Ramos (cell line): ENCODE results near the gene SULT6B1.

ENCODE experiments used
- in situ Hi-C: fragments of 300-500 bp; cut with MboI; formaldehyde crosslinking; loops from one replicate; pipeline ENCODE4 v1.14.3; 2022; ENCODE audit warnings: low sequenced_read_pairs; ENCODE audit not compliant: unreplicated experiment

Gene SULT6B1

DNA sequence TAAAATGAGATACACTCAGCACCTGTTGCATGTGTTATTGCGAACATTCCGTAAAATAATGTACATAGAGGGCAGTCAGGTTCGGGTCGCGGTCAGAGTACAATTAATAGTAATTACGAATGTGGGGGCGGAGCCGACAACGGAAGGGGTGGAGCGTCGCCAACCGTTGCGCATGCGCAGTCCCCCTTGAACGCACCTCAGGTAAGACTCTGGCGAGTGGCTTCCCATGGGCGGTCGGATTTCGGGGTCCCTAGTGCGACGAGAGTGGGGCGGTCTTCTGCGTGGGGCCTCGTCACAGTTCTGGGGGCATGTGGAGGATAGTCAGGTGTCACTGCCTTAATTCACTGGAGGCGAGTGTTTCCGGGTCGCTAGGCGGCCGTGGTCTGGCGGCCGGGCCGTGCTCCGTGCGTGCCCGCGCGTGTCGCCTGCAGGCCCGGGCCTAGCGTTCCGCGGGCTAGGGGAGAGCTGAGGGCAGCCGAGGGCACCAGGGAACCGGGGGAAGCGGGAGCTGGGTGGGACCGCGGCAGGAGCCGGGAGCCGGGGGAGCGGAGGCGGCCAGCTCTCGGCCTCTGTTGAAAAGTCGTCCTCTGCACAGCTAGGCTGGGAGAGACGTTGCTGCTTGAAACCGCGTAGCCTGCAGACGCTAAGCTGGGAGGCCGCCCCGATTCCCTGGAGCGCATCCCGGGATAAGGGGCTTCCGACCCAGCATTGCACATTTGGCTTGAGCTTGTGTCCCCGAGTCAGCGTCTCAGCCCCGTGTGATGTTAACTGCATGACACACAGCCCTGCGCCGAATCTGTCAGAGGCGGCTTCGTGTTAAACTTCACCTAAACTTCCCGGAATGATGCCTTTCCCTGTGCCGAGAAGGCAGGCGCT is 8.1 kb upstream of the SULT6B1 start, which contains the start of gene CEBPZOS:
Gene CEBPZOS, plus strand, starts transcription at position 177 of the 876 bp plus-strand sequence. CDS start 3,209 bp downstream, outside the sequence.
- in situ Hi-C loops: loop anchor here (25.0 kb wide), 1 partner anchor 691 kb away; no protein-coding TSS in a partner anchor

DNA sequence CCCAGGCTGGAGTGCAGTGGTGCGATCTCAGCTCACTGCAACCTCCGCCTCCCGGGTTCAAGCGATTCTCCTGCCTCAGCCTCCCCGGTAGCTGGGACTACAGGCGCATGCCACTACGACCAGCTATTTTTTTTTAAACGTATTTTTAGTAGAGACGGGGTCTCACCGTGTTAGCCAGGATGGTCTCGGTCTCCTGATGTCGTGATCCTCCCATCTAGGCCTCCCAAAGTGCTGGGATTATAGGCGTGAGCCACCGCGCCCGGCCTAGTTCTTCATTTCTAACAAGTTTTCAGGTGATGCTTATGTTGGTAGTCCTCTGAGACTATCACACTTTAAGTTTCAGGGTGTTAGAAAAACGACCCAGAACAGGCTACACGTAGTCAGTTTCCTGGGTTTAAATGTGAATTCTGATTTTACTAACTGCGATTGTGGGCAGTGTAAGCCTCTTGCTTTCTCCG is 7.4 kb upstream of the SULT6B1 start:
- in situ Hi-C loops: loop anchor here (25.0 kb wide), 1 partner anchor 691 kb away; no protein-coding TSS in a partner anchor

DNA sequence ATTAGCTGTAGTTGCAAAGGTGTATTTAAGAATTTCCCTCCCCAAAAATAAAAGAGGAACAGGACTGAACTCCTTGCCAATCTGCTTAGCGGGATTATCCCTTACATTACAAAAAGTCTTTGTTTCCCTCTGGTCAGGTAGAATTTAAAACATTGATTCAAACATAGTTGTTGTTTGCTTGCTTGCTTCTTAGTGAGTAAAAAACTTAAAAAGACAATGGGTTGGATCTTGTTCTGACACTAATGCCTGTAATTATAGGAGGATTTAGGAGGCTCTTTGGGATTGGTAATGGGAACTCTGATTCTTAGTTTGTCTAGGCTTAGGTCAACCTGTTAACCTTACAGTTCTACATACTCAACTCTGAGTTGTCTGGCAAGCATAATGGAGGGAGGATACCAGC is 4.1 kb upstream of the SULT6B1 start:
- in situ Hi-C loops: loop anchor here (25.0 kb wide), 1 partner anchor 695 kb away; no protein-coding TSS in a partner anchor

DNA sequence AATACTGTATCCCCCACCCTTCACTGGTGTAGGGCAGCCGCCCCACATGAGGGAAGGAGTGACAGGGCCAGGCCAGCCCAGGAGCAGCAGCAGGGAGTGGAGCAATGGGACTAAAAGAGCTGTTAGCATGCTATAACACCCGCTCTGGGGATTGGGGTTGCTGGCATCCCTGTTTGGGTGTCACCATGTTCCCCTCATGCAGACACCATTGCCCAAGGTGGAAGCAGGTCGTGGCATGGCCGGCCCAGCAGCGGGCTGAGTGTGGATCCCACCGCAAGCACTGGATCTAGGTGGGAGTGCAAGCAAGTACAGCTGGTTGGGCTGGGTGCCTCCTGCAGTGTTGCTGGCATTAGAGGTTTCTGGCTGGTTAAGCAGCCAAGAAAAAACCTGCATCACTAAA is 3.3 kb upstream of the SULT6B1 start:
- in situ Hi-C loops: loop anchor here (25.0 kb wide), 1 partner anchor 696 kb away; no protein-coding TSS in a partner anchor

DNA sequence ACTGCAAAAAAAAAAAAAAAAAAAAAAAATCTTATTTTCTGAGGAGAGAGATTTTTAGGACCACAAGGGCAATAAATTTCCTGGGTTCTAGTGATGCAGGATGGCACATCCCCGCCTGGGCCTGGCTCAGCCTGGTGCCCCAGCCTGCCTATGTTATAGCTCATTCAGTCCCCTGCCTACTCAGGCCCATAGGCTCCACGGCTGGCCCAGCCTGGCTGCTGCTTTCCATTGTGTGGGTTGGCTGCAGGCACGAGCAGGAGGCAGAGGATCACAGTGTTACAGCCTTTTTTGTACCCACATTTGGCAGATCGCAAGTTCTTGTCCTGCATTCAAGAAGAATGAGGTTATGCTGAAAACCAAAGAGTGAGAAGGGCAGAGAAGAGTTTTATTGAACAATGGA is 2.8 kb upstream of the SULT6B1 start:
- in situ Hi-C loops: loop anchor here (25.0 kb wide), 1 partner anchor 696 kb away; no protein-coding TSS in a partner anchor

DNA sequence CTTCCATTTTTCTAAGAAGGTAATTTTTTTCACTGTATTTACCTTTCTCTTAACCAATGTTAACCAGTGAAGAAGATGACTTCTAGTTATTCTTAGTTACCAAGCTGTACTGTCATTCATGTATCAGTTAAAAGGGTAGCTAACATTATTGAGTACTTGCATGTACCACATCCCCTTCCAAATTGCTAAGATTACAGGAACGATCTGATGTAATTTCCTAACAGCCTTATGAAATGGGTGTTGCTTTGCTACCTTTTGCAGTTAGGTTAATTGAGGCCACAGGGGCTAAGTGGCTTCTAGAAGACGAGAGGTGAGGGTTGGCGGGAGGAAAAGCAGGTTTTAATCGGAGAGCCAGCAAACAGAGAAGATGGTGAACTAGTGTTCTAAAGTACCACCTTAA is 1.8 kb upstream of the SULT6B1 start:
- in situ Hi-C loops: loop anchor here (25.0 kb wide), 1 partner anchor 697 kb away; no protein-coding TSS in a partner anchor

DNA sequence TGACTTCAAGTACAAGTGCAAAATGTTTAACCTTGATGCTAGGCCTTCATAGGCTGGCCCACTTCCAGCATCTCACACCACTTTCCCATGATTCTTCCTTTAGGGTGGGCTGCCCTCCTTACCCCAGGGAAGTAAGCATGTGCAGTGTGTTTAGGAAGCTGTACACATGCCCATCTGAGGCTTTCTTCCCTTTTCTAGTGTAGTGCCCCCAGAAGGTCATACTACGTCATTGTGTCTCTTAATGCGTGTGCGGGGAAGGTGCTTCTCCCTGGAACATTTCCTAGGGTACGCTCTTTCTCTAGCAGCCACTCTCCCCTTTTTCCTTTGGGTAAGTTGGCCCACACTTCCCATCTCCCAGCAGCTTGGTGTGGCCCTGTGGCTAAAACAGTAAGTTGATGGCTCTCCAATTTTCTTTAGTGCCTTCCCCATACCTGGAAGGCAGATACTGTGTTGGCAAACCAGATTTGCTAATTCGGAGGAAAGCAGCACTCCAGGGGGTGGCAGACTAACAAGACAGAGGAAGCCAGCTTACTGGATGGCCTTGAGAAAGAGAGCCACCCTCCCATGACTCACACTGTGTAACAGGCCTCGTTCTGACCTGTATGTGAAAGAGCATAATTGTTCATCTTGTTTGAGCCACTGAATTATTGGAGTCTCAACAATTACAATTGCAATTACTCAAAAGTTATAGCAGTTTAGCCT is 1.1 kb upstream of the SULT6B1 start:
- in situ Hi-C loops: loop anchor here (25.0 kb wide), 1 partner anchor 698 kb away; no protein-coding TSS in a partner anchor

DNA sequence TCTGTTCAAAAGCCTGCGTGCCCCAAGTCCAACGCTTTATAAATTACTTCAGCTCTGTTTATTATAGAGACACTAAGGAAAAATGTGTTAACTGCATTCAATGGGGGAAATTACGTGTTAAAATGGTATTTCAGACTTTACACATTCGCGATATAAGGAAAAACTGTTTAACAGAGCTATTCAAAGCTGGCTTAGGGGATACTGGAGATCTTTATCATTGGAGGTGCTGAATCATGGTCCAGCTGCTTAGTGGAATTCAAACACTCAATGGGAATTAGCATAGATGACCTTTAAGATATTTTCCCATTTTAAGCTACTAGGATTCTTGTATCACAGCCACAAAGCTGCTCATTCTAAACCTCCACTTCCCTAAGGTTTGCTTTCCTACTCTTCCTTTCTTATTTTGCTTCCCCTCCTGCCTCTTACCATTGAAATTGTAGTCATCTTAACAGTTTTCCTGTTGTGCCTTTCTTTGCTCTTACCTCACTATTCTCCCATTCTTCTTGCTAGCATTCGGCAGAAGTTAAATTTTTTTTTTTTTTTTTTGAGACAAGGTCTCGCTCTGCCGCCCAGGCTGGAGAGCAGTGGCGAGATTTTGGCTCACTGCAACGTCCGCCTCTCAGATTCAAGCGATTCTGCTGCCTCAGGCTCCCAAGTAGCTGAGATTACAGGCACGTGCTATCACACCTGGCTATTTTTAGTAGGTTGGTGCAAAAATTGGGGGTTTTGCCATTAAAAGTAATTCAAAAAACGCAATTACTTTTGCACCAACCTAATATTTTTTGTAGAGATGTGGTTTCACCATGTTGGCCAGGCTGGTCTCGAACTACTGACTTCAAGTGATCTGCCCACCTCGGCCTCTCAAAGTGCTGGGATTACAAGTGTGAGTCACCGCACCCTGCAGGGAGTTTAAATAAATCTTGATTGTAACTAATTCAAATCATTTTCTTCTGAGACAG is 6.5 kb downstream of the SULT6B1 start:
- in situ Hi-C loops: loop anchor here (25.0 kb wide), 1 partner anchor 705 kb away; no protein-coding TSS in a partner anchor

DNA sequence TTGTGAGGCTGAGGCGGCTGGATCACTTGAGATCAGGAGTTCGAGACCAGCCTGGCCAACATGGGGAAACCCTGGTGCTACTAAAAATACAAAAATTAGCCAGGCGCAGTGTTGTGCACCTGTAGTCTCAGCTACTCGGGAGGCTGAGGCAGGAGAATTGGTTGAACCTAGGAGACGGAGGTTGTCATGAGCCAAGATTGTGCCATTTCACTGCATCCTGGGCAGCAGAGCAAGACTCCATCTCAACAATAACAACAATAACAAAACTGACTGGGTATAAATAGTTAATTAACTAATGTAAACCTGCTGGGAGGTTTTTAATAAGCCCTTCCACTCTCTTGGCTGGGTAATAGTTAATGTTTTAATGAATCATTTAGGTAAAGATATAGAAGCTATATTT is 7.8 kb downstream of the SULT6B1 start:
- in situ Hi-C loops: loop anchor here (25.0 kb wide), 1 partner anchor 707 kb away; no protein-coding TSS in a partner anchor

DNA sequence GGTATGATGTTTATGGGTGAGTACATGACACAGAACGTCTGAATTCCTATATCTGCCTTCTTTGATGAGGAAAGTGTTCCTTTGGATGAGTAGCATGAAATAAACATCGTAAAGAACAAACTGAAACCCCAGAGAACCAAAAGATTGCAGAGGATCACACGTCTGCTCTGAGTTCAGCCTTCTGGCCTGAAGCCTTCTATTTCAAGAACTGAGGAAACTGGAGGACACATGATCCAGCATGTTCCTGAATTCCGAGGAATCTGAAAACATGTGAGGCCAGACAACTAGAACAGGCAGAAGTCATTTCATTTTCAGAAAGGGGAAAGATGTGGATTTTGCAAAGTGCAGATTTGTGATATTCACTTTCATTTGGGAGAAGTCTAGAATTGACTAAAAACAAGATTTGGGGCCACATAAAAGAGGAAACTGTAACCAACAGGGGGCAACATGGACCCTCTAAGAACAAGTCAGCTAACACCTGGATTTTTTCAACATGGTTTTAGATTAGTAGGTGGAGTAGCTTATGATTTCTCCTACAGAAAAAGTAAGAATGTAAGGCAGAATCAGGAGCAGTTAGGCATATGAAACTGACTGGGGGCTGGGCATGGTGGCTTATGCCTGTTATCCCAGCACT is 8.3 kb downstream of the SULT6B1 start:
- in situ Hi-C loops: loop anchor here (25.0 kb wide), 1 partner anchor 707 kb away; no protein-coding TSS in a partner anchor

DNA sequence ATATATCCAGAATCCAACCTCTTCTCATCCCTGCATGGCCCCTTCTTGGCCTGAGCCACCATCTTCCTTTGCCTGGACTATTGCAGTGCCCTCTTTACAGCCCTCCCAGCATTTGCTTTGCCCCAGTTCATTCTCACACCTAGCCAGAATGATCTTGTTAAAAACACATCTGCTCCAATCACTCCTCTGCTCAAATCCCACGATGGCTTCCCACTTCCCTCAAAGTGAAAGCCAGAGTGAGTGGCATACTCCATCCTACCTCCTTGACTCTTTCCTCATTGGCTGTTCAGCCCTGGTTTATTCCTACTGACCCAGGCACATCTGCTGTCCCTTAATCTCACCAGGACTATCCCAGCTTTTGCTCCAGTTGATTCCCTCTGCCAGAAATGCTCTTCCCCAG is 14.7 kb downstream of the SULT6B1 start:
- in situ Hi-C loops: loop anchor here (25.0 kb wide), 1 partner anchor 364 kb away; no protein-coding TSS in a partner anchor

DNA sequence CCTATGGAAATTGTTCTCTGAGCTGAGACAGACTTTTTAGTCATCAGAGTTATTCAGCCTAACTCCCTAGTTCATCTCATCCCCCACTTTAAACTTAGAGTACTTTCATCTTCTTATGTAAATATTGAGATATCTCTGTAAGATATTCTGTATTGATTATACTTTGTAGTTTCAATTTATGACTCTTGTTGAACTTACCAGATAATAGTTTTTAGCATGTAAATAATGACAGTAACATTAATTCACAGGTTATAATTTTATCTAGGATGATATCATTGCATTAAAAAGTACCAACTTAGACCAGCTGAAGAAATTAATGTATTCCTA is 16.9 kb downstream of the SULT6B1 start:
- in situ Hi-C loops: loop anchor here (25.0 kb wide), 1 partner anchor 366 kb away; no protein-coding TSS in a partner anchor

DNA sequence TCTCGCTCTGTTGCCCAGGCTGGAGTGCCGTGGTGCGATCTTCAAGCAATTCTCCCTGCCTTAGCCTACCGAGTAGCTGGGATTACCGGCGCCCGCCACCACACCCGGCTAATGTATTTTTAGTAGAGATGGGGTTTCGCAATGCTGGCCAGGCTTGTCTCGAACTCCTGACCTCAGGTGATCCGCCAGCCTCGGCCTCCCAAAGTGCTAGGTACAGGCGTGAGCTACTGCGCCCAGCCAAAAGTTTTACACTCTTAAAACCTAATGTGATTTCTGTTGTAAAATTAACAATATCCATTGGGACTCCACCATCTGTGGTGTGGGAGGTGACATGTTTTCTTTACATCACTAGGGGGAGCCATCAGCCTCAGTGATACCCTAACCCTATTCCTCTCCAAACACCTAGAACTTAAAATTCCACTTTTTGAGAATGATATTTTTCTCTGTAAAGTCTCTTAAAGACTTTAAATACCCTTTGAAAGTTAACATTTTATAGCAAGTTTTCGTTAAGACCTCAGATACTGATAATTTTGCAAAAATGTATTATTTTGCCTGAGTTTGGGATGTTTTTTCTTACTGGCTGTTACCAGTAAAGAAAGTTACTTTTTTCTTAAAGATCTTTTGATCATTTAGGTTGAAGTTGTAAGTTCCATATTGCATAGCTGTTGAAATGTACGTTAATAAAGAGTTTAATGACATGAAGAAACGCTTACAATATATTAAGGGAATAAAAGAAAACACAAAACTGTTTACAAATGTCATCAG is 20.1 kb downstream of the SULT6B1 start:
- in situ Hi-C loops: loop anchor here (25.0 kb wide), 1 partner anchor 369 kb away; no protein-coding TSS in a partner anchor

DNA sequence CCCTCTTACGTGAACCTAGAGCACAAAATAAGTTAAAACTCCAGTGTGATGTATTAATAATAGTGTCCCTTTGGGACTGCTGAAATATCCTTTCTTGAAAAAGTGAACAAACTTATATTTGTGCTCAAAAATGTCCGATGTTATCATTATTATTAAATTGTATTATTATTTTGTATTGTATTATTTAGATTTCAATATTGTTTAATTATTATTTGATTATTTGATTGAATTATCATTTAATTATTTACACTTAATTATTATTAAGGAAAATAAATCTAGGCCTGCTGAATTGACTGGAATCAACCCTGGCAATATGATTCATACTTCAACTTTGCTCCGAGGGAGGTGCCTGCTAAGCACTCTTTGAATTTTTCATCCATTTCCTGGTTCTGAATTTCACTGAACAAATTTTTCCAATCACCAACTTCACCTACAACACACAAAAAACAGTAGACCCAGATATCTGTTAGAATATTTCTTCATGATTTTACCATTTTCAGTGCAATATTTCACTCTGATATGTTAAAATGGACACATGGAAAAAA is 20.8 kb downstream of the SULT6B1 start:
- in situ Hi-C loops: loop anchor here (25.0 kb wide), 1 partner anchor 370 kb away; no protein-coding TSS in a partner anchor

DNA sequence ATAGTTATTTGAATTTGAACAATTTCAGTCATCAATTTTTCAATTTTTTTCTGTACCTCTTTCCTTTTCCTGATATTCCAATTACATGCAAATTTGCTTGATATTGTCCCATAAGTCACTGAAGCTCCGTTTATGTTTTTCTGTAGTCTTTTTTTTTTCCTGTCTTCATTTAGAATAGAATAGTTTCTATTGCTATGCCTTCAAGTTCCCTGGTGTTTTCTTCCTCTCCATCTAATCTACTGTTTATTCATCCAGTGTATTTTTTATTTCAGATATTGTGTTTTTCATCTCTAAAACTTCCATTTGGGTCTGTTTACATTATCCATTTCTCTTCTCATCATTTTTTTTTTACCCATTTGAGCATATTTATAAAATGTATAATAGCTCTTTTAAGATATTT is 23.7 kb downstream of the SULT6B1 start:
- in situ Hi-C loops: loop anchor here (25.0 kb wide), 1 partner anchor 373 kb away; no protein-coding TSS in a partner anchor

DNA sequence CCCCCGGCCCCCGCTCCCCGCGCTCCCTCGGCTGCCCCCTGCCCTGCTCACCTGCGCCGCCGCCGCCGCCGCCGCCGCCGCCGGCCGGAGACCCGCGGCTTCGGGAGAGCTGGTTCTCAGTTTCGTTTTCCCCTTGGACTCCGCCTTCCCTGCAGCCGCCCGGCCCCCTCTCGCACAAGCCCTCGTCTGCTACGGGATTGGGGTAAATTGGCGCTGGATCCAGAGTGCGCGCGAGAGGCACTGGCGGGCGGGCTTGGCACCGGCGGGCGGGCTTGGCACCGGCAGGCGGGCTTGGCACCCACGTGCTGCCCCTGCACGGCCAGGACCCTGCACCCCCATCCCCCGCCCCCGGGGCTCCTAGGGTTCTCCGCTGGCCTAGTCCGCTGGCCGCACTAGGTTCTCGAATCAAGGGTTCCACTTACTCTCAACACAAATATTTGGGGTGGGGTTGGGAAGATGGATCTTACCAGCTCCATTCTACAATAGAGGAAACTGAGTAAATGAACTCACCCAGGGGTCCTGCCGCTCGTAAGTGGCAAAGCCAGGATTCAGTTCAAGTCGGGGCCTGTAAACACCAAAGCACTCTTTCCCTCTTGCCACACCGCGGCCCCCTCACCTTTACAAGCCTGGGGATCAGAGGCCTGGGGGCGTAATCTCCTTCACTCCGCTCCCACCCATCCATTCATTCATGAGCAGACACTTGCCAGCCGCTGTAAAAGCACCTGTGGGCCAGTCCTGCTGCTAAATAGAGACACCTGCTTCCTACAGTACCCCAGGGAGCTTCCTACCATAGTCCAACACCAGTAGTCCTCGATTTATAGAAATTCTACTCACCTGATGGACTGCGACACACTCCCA is 31.4 kb downstream of the SULT6B1 start, which contains the start of gene EIF2AK2:
Gene EIF2AK2, minus strand, starts transcription at position 124 of the 858 bp plus-strand sequence. CDS start 9,174 bp downstream, outside the sequence.
- in situ Hi-C loops: loop anchor here (25.0 kb wide), 1 partner anchor 380 kb away; no protein-coding TSS in a partner anchor
